ENCODE results near the gene STAC3. TPM values are rescaled to one million over a fixed set of nuclear protein-coding genes. Genes with fewer than 3 reads are reported as not detected.

STAC3 gene
- total RNA-seq, 2 donors from 2014 or later = 4.8 to 20.9 TPM

- Histone ChIP-seq H3K27me3 (replicated peaks; ENCODE audit: insufficient read depth) (no peaks in the 10 kb centered on the region), H3K4me3 (no peak overlapping the region), H3K9me3 (no peaks in the 10 kb centered on the region), H3K4me1 (replicated peaks) (peaks cover 8% of the 10 kb centered on the region), H3K36me3 (peaks cover 6 to 9% of the 10 kb centered on the region in 2 donors), H3K27ac (no peak overlapping the region)
- no peak for DNase-seq (ENCODE audit: low spot score)
- intact Hi-C loops (cut with DNase I) = no loop called here
- 79% methylated on average over 15 of the region's 15 CpGs for WGBS
- no peak for TF ChIP-seq CTCF (IDR thresholded peaks at IDR 0.05)
- no peak for TF ChIP-seq POLR2A (IDR thresholded peaks at IDR 0.05)
- TF ChIP-seq POLR2AphosphoS5 (IDR thresholded peaks at IDR 0.05) = no peak
Measured at GRCh38 chr12:57210461-57210860, 40.5 kb downstream of the STAC3 start.

GRCh38 chr12:57209916-57210315 lies 41.1 kb downstream of the STAC3 start:
- DNase-seq (ENCODE audit: low spot score) = no peak
- Histone ChIP-seq H3K36me3 (peaks cover 7 to 9% of the 10 kb centered on the region in 2 donors), H3K27ac (no peak overlapping the region), H3K4me3 (no peak overlapping the region), H3K27me3 (replicated peaks; ENCODE audit: insufficient read depth) (no peaks in the 10 kb centered on the region), H3K4me1 (replicated peaks) (peaks cover 8% of the 10 kb centered on the region), H3K9me3 (no peaks in the 10 kb centered on the region)
- no peak for TF ChIP-seq POLR2A (IDR thresholded peaks at IDR 0.05)
- TF ChIP-seq CTCF (IDR thresholded peaks at IDR 0.05) = no peak
- TF ChIP-seq POLR2AphosphoS5 (IDR thresholded peaks at IDR 0.05) = no peak
- intact Hi-C loops (cut with DNase I) = no loop called here
- 53% methylated on average over 8 of the region's 8 CpGs for WGBS

GRCh38 chr12:57208631-57209282 lies 42.2 kb downstream of the STAC3 start:
- no peak for DNase-seq (ENCODE audit: low spot score)
- H3K4me3 ChIP-seq = no peak overlapping the region
- no peak for TF ChIP-seq CTCF (IDR thresholded peaks at IDR 0.05)
- no peak for TF ChIP-seq POLR2A (IDR thresholded peaks at IDR 0.05)
- TF ChIP-seq POLR2AphosphoS5 (IDR thresholded peaks at IDR 0.05) = no peak
- no peaks in the 10 kb centered on the region for H3K27me3 ChIP-seq (replicated peaks; ENCODE audit: insufficient read depth)
- intact Hi-C loops (cut with DNase I) = no loop called here
- H3K4me1 ChIP-seq (replicated peaks) = peaks cover 4% of the 10 kb centered on the region
- WGBS = 88% methylated on average over 17 of the region's 22 CpGs
- no peaks in the 10 kb centered on the region for H3K9me3 ChIP-seq
- H3K36me3 ChIP-seq = peaks cover 7 to 9% of the 10 kb centered on the region in 2 donors
- no peak overlapping the region for H3K27ac ChIP-seq

- Histone ChIP-seq H3K27me3 (replicated peaks; ENCODE audit: insufficient read depth) (no peaks in the 10 kb centered on the region), H3K4me3 (no peak overlapping the region), H3K36me3 (peaks cover 11 to 12% of the 10 kb centered on the region in 2 donors), H3K9me3 (no peaks in the 10 kb centered on the region), H3K4me1 (replicated peaks) (no peaks in the 10 kb centered on the region), H3K27ac (no peak overlapping the region)
- DNase-seq (ENCODE audit: low spot score) = no peak
- 88% methylated on average over 29 of the region's 29 CpGs for WGBS
- no peak for TF ChIP-seq POLR2A (IDR thresholded peaks at IDR 0.05)
- TF ChIP-seq CTCF (IDR thresholded peaks at IDR 0.05) = no peak
- no peak for TF ChIP-seq POLR2AphosphoS5 (IDR thresholded peaks at IDR 0.05)
- intact Hi-C loops (cut with DNase I) = no loop called here
Measured at GRCh38 chr12:57207731-57208630, 43.0 kb downstream of the STAC3 start.

All from prostate gland (tissue), 2 donors.